Gastrocnemius medialis (tissue), 4 donors: ENCODE results near the gene HSD11B1L. TPM values are rescaled to one million over a fixed set of nuclear protein-coding genes. Genes with fewer than 3 reads are reported as not detected.

Experiments used
- ATAC-seq, 2 donors: fragments of 150-250 bp; one replicate each; pipeline ENCODE4 v1.9.1; 2016
- DNase-seq, 2 donors: peaks; one replicate each; pipeline ENCODE4 v3.0.0-alpha.2; 2019
- H3K27ac ChIP-seq, 4 donors: fragments of 200-600 bp; sonication (generic); 1 replicate in 1 of 4; 2 replicates in 3 of 4; pipeline ENCODE4 v1.5.1; 2016 to 2018; ENCODE audit warnings: mild to moderate bottlenecking in 2 of 4, moderate library complexity in 1 of 4
- H3K27me3 ChIP-seq, 3 donors: fragments of 200-600 bp; sonication (generic) in 2 of 3; 1 replicate in 1 of 3; 2 replicates in 2 of 3; pipeline versions ENCODE4 v1.5.1 to v1.6.0; 2016 to 2019; ENCODE audit warnings: mild to moderate bottlenecking in 1 of 3, moderate library complexity in 1 of 3
- H3K36me3 ChIP-seq, 2 donors: fragments of 200-600 bp; sonication (generic) in 1 of 2; one replicate each; pipeline ENCODE4 v1.5.1; 2017 to 2018
- H3K4me1 ChIP-seq, 2 donors: fragments of 200-600 bp; sonication (generic) in 1 of 2; one replicate each; pipeline ENCODE4 v1.5.1; 2016 to 2017; ENCODE audit warnings: mild to moderate bottlenecking in 2 of 2
- H3K4me3 ChIP-seq, 4 donors: fragments of 200-600 bp; sonication (generic) in 3 of 4; 1 replicate in 1 of 4; 2 replicates in 3 of 4; pipeline ENCODE4 v1.5.1; 2016 to 2019; ENCODE audit warnings: mild to moderate bottlenecking in 2 of 4
- H3K9me3 ChIP-seq, 3 donors: fragments of 200-600 bp; sonication (generic) in 2 of 3; 1 replicate in 1 of 3; 2 replicates in 2 of 3; pipeline ENCODE4 v1.5.1; 2016 to 2019
- CTCF ChIP-seq, 5 experiments: fragments of 450-650 bp in 3 of 5; fragments of 200-600 bp in 2 of 5; sonication (generic) in 2 of 5; IDR thresholded peaks in 4 of 5; conservative IDR thresholded peaks in 1 of 5; 1 replicate in 4 of 5; 2 replicates in 1 of 5; pipeline ENCODE4 v1.5.1; 2016 to 2019; ENCODE audit warnings: antibody characterized with exemption in 5 of 5, mild to moderate bottlenecking in 3 of 5, moderate library complexity in 3 of 5
- POLR2A ChIP-seq, 2 donors: fragments of 450-650 bp; IDR thresholded peaks; one replicate each; pipeline ENCODE4 v1.6.1; 2017; ENCODE audit warnings: antibody characterized with exemption in 2 of 2, mild to moderate bottlenecking in 2 of 2, moderate library complexity in 2 of 2
- in situ Hi-C, 4 donors: fragments of 200-750 bp; cut with MboI; loops; one replicate each; pipeline versions ENCODE4 v1.15.0 to v1.8.0; 2017; ENCODE audit warnings: low sequenced_read_pairs in 4 of 4
- intact Hi-C: fragments of 100-400 bp; cut with DNase I; formaldehyde crosslinking; loops from one replicate; pipeline ENCODE4 v1.15.1; 2023; ENCODE audit warnings: low total_unique reads
- total RNA-seq, 4 donors: library from RNA; depleted of rRNA; stranded (reverse); fragments of >200 nt; gene quantifications; one replicate each; pipeline versions ENCODE4 v1.1.0 to v1.2.3, GENCODE V29; 2016

Gene HSD11B1L
- total RNA-seq, 4 donors from 2014 or later = 5.8 to 33.2 (median 21.5) TPM

GRCh38 chr19:5677580-5677979 lies 3.2 kb upstream of the HSD11B1L start:
- H3K4me3 ChIP-seq = no peak overlapping the region
- no peak for DNase-seq
- no peak for ATAC-seq
- no peak for TF ChIP-seq CTCF (IDR thresholded peaks at IDR 0.05 in 4 of 5, conservative IDR thresholded peaks at IDR 0.05 in 1 of 5)
- no peak for TF ChIP-seq POLR2A (IDR thresholded peaks at IDR 0.05)
- H3K36me3 ChIP-seq = peaks cover 0 to 9% of the 10 kb centered on the region in 2 donors
- in situ Hi-C loops (loop anchor here in 1 of 4 donors (10.0 kb wide), 1 partner anchor 53 kb away; the partner anchor contains the start of genes SAFB and SAFB2), intact Hi-C loops (no loop called here)
- no peak overlapping the region for H3K27ac ChIP-seq
- no peaks in the 10 kb centered on the region for H3K27me3 ChIP-seq
- peaks cover 17 to 22% of the 10 kb centered on the region in 2 donors for H3K4me1 ChIP-seq
- no peaks in the 10 kb centered on the region for H3K9me3 ChIP-seq

GRCh38 chr19:5678071-5678718 lies 2.6 kb upstream of the HSD11B1L start:
- H3K4me3 ChIP-seq = no peak overlapping the region
- no peak for TF ChIP-seq POLR2A (IDR thresholded peaks at IDR 0.05)
- TF ChIP-seq CTCF (IDR thresholded peaks at IDR 0.05 in 4 of 5, conservative IDR thresholded peaks at IDR 0.05 in 1 of 5) = no peak
- H3K36me3 ChIP-seq = peaks cover 0 to 9% of the 10 kb centered on the region in 2 donors
- no peak overlapping the region for H3K27ac ChIP-seq
- DNase-seq = no peak
- in situ Hi-C loops (loop anchor here in 1 of 4 donors (10.0 kb wide), 1 partner anchor 53 kb away; the partner anchor contains the start of genes SAFB and SAFB2), intact Hi-C loops (no loop called here)
- no peaks in the 10 kb centered on the region for H3K9me3 ChIP-seq
- H3K27me3 ChIP-seq = no peaks in the 10 kb centered on the region
- ATAC-seq = no peak
- H3K4me1 ChIP-seq = peaks cover 17 to 22% of the 10 kb centered on the region in 2 donors

GRCh38 chr19:5679289-5680083 lies 1.3 kb upstream of the HSD11B1L start:
- no peaks in the 10 kb centered on the region for H3K27me3 ChIP-seq
- DNase-seq = peak in 1 of 2 donors; percentile 24
- ATAC-seq = no peak
- peak overlapping the region; percentile 92 to 96 (median 94) for H3K27ac ChIP-seq
- peak overlapping the region; percentile 72 to 93 (median 81) for H3K4me3 ChIP-seq
- peaks cover 17 to 22% of the 10 kb centered on the region in 2 donors for H3K4me1 ChIP-seq
- in situ Hi-C loops = loop anchor here in 2 of 4 donors (10.0 kb wide), 1 partner anchor 55 kb away; the partner anchor contains the start of genes SAFB (in 2 of the 2) and SAFB2 (in 2 of the 2)
- peaks cover 0 to 9% of the 10 kb centered on the region in 2 donors for H3K36me3 ChIP-seq
- no peaks in the 10 kb centered on the region for H3K9me3 ChIP-seq
- no peak for TF ChIP-seq CTCF (IDR thresholded peaks at IDR 0.05 in 4 of 5, conservative IDR thresholded peaks at IDR 0.05 in 1 of 5)
- TF ChIP-seq POLR2A (IDR thresholded peaks at IDR 0.05) = no peak
- intact Hi-C loops = loop anchor here (1.0 kb wide), 2 partner anchors 41 to 56 kb away; partner anchors contain the start of genes CATSPERD, LONP1 and SAFB

- in situ Hi-C loops = loop anchor here in 1 of 4 donors (10.0 kb wide), 1 partner anchor 55 kb away; the partner anchor contains the start of genes SAFB and SAFB2
- Histone ChIP-seq H3K4me3 (peak overlapping the region; percentile 72 to 93 (median 81)), H3K9me3 (no peaks in the 10 kb centered on the region), H3K27ac (peak overlapping the region; percentile 92 to 96 (median 94)), H3K27me3 (no peaks in the 10 kb centered on the region), H3K4me1 (peaks cover 17 to 22% of the 10 kb centered on the region in 2 donors), H3K36me3 (peaks cover 0 to 9% of the 10 kb centered on the region in 2 donors)
- ATAC-seq (peak; percentile 8 to 20), DNase-seq (peak in 1 of 2 donors; percentile 46)
- intact Hi-C loops = loop anchor here (1.0 kb wide), 2 partner anchors 40 to 57 kb away; partner anchors contain the start of genes CATSPERD, LONP1 and SAFB
- TF ChIP-seq POLR2A (IDR thresholded peaks at IDR 0.05) (no peak), CTCF (IDR thresholded peaks at IDR 0.05 in 4 of 5, conservative IDR thresholded peaks at IDR 0.05 in 1 of 5) (peak in 2 of 5 experiments; percentile 20 to 21)
These were observed 767 bp upstream of the HSD11B1L start for GRCh38 chr19:5680084-5680436.
